Left renal cortex interstitium (tissue), 4 donors: ENCODE data around the gene CENPE. TPM values are rescaled to one million over a fixed set of nuclear protein-coding genes. Genes with fewer than 3 reads are reported as not detected.
A peak's percentile ranks its signal among the peaks of the same experiment; 100 is the strongest.

Experiments used
- DNase-seq, 4 donors: peaks; one replicate each; pipeline ENCODE4 v3.0.0-alpha.2; 2013; ENCODE audit warnings: low read depth in 4 of 4, low spot score in 2 of 4, missing footprints in 1 of 4
- polyA plus RNA-seq, 4 donors: library from polyadenylated mRNA; unstranded; fragments of 120-200 nt; gene quantifications; one replicate each; pipeline ENCODE4 v1.2.1, GENCODE V29; 2013; ENCODE audit not compliant: insufficient read length in 4 of 4

The CENPE gene
- polyA plus RNA-seq, 4 donors: 11.6 to 14.4 (median 12.7) TPM

DNA sequence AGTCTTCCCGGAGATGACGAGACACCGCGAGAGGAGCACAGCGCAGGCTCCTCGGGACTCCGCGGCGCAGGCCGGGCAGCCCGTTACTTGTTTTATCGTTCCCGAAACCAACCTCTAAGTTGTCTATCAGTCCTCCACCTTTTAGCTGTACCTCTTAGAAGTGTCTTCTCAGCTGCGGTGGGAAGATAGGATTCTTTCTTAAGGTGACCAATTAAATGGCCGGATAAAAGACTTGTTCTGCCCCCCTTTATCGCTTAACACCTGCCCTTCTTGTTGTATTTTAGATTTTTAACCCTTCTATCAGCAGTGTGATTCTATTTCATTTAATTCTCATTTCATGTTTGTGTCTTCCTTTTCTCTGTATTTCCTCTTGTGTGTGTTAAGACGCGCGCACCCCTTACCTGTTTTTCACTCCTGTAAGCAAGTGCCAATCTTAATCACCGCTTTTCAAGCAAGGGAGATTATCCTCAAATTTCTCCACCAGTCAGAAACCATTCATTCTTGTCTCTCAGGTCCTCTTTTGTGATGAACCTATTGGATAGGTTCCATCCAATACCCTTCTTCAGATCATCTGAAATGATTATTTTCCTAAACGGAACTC, 121.3 kb downstream of the CENPE start, which contains the start of gene SLC9B2:
TSS of gene SLC9B2 (minus strand) at position 15 of the 601 bp plus-strand sequence. CDS start 9,211 bp downstream, outside the sequence.
- DNase-seq: peak in 1 of 4 donors; percentile 26

GRCh38 chr4:103075894-103076746, 122.0 kb downstream of the CENPE start:
- peak in 1 of 4 donors; percentile 46 for DNase-seq

- DNase-seq: no peak
Observed at GRCh38 chr4:103075435-103075893, 122.7 kb downstream of the CENPE start.

GRCh38 chr4:103074744-103075434, 123.3 kb downstream of the CENPE start:
- no peak for DNase-seq

DNA sequence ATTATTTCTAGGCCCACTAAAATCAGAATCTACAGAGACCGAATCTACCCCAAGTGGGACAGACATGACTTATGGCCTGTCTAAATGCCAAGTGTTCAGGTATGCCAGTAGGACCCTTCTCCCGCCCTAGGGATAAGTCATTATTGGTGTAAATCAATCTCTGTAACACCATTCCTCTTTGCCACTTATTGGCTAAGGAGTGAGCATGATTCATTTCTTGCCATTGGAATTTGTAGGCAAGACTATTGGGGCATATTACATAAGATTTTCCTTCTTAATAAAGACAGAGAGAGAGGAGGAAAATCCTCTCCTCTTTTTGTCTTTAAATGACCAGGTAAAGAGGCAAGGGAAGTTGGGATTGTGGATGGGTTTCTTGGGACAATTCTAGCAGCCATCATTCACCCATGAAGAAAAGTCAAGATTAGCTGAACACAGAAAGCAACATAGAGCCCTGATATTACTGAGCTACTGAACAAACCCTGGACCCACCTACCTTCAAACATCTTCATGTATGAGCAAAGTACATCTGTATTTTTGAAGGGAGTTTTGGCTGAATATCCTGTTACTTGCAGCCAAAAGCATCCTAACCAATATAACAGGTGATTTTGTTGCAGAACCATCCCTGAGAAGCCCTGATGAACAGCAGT, 124.2 kb downstream of the CENPE start:
- DNase-seq: no peak

DNA sequence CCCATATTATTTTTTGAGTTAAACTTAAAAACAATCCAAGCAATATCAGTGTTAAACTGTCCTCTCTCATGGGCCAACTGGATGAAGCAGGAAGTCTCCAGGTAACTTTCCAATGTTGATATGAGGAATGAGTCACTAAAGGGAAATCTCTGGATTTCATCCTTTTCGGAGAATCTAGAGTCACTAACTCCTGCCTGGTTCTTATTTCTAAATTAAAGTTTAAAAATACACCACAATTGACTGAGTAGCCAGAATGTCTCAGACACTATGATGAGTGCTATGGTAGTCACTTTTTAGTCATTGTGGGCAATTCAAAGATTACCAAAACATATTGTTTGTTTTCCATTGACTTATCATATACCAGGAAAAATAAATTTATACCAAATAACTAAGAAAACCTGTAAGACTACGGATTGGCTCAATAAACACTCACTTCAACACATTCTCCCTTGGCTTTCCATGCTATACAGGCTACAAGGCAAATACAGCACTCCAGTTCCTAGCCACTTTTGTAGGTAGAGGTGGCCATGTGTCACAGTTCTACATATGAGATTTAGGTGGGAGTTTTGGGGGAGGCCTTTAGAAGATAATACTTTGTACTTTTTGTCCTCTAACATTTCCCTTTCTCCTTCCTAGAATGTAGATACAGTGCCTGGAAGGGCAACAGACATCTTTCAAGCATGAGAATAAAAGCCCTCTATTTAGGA, 130.1 kb downstream of the CENPE start:
- no peak for DNase-seq

DNA sequence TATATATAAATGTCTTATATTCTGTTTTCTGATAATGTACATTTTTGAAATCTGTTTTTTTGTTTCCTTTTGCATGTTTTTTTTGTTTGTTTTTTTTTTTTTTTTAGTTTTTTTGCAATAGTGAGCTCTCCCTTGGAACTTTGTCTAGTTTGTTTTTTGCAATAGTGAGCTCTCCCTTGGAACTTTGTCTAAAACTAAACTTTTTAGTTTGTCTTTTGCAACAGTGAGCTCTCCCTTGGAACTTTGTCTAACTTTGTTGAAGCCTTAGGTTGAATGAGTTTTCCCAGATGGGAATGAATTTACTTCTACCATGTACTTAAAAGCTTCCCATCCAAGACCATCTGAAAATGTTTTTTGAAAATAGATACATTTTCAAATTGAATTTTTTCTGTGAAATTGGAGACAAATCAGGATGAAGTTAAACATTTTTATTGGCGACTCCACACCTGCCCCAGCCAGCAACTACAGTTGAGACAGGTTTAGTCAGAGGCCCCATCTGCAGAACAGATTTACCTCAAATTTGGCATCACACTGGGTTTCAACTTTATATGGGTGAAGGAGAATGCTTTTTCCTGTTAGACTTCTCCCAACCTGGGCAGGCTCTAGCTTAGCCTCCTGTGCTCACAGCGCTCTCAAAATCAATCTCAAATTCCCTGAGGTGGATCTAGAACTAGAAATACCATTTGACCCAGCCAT, 137.5 kb downstream of the CENPE start:
- no peak for DNase-seq

Other genes with a start within 250 kb of the CENPE start
- gene SLC9B1, start 178.6 kb downstream of the CENPE start, polyA plus RNA-seq: 1 to 10 TPM; 2.9 to 4.6 (median 3.4) TPM
- gene SLC9B2, start 121.6 kb downstream of the CENPE start, polyA plus RNA-seq: 1 to 10 TPM; 6.1 to 9.9 (median 7.2) TPM
- gene BDH2, start 98.5 kb downstream of the CENPE start, polyA plus RNA-seq: 100 to 1,000 TPM; 171 to 242 (median 193) TPM